Cerebellar cortex (tissue), 1 donor: Measurements from ENCODE around the gene TSC1.

Experiments used
- DNase-seq: peaks from one replicate; pipeline ENCODE4 v3.0.0-alpha.2; 2015; ENCODE audit warnings: low spot score

TSC1 gene

DNA sequence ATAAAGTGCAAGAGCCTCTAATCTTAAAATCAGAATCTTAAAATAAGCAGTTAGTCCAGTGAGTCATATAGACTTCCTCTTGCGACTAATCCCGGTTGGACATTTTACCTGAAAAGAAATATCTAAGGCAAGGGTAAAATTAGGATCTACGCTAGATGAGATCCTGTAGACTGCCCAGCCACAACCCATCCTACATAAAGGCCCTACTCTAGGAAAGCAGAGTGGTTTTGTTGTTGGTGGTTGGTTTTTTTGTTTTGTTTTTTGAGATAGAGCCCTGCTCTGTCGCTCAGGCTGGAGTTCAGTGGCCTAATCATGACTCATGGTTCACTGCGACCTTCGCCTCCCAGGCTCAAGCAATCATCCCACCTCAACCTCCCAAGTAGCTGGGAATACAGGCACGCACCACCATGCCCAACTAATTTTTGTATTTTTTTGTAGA is 6.9 kb downstream of the TSC1 start:
- DNase-seq, result no peak

DNA sequence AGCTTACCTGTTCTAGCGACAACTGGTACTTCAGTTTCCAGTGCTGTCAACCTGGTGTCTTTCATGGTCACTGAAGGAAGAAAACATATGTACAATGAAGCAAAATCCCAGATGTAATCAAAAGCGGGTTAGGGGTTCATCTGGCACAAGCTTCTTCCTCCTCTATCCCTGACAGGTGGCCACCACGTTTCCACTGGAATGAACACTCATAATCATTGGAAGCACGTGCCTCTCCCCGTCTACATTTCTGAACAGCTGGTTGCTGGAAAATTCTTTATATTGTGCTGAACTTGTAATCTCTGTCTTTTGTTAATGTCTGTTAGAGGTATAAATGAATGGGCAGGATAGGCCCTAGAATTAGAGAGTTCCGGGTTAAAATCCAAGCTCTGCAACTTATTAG is 9.4 kb downstream of the TSC1 start:
- no peak for DNase-seq

DNA sequence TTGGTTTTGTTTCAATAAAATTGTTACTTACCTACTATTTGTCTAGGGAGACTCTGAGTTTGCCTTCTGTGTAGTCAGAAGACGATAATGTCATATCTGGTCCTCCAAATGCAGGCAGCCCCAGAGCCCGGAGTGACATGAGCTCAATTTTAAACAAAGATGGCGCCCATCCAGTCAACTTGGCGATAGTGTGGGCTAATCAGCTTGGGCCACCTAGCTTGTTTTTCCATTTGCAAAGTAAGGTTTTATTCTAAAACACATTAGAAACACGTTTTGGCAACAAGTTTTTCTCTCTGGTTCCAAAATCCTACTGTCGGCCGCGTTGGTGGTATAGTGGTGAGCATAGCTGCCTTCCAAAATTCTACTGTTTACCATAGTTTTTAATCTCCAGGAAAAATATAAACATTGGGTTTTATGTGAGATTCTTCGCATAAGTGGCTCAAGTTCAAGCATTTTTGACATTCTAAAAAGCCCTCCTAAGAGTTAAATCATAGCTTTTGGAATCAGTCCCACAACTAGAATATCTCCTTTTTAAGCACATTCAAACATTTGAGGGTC is 13.2 kb downstream of the TSC1 start:
- no peak for DNase-seq

GRCh38 chr9:132927704-132928103 is 16.7 kb downstream of the TSC1 start:
- DNase-seq, result no peak

DNA sequence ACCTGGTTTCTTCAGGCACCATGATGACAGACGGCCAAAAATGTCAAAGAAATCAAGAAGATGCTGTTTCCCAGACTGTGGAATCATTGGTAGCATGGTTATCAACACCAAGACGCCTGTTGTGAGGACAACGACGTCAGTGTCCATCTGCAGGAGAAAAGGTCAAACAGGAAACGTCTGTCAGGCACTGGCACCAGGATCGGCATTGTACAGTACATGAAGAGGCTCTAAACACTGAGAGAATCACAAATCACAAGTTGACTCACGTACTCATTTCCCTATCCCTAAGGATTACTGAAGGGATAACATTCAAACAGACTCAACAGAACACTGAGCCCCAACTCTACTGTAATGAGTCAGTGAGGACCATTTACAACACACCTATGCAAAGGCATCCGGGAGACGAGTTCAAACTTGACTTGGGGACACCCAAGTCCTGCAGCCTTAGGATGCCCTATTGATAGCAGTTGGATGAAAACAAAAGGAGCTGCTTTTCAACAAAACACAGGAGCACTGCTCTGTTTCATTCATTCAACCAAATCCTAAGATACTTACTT is 21.0 kb downstream of the TSC1 start:
- no peak for DNase-seq

GRCh38 chr9:132919614-132920268 is 24.7 kb downstream of the TSC1 start:
- no peak for DNase-seq

GRCh38 chr9:132914924-132915323 is 29.5 kb downstream of the TSC1 start:
- no peak for DNase-seq

GRCh38 chr9:132912131-132912530 is 32.3 kb downstream of the TSC1 start:
- no peak for DNase-seq

- DNase-seq, result no peak
These were observed 34.0 kb downstream of the TSC1 start for GRCh38 chr9:132910376-132910775.

- DNase-seq, result no peak
These were observed 35.1 kb downstream of the TSC1 start for GRCh38 chr9:132909311-132909710.

DNA sequence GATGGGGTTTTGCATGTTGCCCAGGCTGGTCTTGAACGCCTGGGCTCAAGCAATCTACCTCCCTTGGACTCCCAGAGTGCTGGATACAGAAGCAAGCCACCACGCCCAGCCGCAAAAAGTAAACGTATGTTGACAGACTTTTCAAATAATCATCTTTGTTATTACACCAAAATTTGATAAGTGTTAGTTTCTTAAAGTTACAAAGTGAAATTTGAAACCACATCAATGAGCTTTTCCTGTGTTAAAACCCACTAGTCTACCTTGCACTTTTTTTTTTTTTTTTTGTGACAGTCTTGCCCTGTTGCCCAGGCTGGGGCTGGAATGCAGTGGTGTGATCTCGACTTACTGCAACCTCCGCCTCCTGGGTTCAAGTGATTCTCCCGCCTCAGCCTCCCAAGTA is 35.8 kb downstream of the TSC1 start:
- DNase-seq, result no peak

GRCh38 chr9:132905726-132906125 is 38.7 kb downstream of the TSC1 start:
- no peak for DNase-seq

- no peak for DNase-seq
These were observed 40.6 kb downstream of the TSC1 start for GRCh38 chr9:132903574-132904492.

GRCh38 chr9:132901858-132902831 is 42.3 kb downstream of the TSC1 start:
- peak; percentile 92 for DNase-seq

GRCh38 chr9:132898051-132898450 is 46.4 kb downstream of the TSC1 start:
- DNase-seq, result peak; percentile 90

DNA sequence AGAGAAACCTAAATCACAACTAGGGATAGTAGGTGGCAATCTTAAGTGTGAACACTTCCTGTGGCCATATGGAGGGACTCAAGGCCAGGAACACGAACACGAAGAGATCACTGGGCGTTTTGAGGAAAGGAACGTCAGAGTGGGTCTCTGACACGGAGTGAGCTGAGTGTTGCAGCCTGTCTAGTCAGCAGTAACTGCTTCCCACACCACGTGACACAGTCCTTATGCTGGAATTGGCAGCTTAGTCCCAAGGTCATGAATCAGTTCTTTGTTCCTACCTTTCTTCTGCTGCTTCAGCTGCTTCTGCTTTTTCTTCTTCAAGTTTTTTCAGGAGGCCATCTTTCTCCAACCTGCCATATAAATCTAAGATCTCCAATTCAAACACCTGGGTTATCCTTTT is 47.5 kb downstream of the TSC1 start:
- peak; percentile 82 for DNase-seq

- no peak for DNase-seq
These were observed 48.2 kb downstream of the TSC1 start for GRCh38 chr9:132896264-132896663.

GRCh38 chr9:132894862-132895835 is 49.3 kb downstream of the TSC1 start:
- no peak for DNase-seq

DNA sequence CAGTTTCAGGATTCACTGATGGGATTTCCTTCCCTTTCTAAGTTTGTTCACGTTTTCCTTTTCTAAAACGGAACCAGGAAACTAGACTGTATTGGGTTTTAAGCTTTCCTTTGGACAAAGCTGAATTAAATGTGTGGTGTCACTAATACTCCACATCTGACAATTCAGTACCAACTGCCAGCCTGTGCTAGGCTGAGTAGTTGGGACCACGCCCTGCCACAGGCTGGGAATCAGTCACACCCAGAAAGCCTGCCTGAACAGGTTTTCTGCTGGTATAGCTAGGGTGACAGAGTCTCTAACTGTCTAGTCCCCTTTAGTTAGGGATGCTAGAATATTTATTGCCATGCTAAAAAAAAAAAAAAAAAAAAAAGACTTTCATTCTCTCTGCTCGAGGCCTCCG is 50.1 kb downstream of the TSC1 start:
- no peak for DNase-seq

GRCh38 chr9:132892400-132892799 is 52.0 kb downstream of the TSC1 start:
- no peak for DNase-seq
